ENCODE measurements around the gene GUCY2C.

The GUCY2C gene

DNA sequence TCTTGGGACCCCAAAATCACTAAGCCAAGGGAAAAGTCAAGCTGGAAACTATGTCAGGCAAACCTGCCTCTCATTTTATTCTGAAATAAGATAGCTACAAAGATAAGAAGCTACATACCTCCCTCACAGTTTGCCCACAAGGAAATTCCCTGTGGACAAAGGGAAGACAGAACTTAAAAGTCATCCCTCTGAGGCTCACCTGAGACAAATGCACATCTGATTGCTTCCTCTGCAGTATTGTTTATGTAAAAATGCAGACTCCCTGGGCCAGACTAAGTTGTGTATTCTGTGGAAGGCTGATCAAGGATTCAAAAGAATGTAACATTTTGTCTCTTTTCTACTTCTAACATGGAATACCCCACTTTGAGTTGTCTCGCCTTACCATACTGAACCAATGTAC is 126.2 kb downstream of the GUCY2C start:
- DNase-seq (ENCODE audit: low read depth) = no peak

DNA sequence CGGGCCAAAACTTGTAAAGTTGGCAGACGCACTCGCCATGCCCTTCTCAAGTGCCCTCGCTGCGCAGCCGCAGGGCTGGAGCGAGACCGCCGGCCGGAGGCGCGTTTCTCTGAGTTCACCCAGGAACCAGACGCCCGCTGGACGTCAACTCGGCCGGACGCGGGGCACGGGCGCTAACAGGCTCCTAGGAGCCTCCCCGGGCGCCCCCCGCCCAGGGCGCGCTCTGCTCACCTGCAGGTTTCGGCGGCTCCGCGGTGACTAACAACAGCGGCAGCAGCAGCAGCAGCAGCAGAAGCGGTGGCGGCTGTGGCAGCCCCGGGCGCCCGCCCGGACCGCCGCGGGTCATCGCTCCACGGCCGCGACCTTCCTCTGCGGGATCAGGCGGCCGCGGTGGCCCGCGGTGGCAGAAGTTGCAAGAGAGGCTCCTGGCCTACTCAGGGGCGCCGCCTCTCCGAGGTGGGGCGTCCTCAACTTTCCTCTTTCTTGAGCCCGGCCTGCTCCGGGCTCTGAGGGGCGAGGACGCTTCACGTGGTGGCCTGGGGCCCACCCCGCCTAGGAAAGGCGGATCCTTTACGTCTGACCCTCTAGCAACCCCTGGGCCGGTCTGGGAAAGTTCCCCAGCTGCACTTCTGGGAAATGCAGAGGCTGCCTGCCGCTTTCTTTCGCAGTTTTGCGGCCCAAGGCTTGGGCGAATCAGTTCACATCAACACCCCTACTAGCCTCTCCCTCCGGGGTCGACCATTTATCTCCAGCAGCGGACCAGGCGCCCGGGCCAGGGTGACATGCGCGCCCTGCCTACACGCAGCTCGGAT is 128.8 kb downstream of the GUCY2C start, which contains the start of gene PLBD1:
PLBD1 (minus strand) TSS at position 533 of the 812 bp plus-strand sequence; CDS start at position 346, 187 bp downstream.
- DNase-seq (ENCODE audit: low read depth) = no peak

DNA sequence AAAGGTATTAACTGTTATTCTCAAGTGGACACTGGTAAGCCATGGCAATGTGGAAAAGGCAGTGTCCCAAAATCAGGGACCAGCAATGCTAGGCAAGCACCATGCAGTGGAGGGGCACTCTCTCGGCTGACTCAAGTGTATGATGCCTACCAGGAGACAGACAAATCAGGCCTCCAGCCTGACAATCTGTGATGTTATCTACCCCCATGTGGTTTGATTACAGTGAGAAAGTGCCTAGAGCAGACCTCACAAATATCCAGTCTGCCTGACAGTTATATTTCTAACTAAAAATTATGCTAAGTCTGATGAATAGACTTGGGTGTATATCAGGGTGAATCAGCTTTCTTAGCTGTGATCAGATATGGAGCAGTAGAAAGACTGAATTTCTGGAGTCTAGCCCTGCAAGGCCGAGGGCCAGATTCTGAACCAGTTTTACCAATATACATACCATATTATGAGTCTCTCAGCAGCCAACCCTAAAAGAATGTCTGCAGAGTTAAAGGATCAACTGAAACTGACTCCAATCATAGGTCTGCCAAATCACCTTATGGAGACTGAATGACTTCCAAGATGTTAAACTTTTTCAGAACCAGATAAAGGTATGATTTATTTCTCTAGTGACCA is 132.0 kb downstream of the GUCY2C start:
- DNase-seq (ENCODE audit: low read depth) = no peak

DNA sequence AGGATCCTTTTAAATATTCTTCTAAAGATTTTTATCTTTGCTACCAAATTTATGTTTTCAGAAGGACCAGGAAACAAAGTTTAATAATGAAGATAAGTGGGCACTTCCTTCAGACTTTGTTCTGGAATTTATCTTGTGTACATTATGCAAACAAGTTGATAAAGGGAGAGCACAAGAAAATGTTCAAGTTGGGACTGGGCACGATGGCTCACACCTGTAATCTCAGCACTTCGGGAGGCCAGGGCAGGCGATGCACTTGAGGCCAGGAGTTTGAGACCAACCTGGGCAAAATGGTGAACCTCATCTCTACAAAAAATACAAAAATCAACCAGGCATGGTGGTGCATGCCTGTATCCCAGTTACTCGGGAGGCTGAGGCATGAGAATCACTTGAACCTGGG is 133.4 kb downstream of the GUCY2C start:
- DNase-seq (ENCODE audit: low read depth) = no peak

All from HS-27A (cell line).